ENCODE measurements around the gene RUFY1.
"Not testable (repeated sequence)": the region's sequence is repeated elsewhere in the genome, so short reads cannot be mapped to it uniquely, and the experiment has no call there.

The RUFY1 gene

DNA sequence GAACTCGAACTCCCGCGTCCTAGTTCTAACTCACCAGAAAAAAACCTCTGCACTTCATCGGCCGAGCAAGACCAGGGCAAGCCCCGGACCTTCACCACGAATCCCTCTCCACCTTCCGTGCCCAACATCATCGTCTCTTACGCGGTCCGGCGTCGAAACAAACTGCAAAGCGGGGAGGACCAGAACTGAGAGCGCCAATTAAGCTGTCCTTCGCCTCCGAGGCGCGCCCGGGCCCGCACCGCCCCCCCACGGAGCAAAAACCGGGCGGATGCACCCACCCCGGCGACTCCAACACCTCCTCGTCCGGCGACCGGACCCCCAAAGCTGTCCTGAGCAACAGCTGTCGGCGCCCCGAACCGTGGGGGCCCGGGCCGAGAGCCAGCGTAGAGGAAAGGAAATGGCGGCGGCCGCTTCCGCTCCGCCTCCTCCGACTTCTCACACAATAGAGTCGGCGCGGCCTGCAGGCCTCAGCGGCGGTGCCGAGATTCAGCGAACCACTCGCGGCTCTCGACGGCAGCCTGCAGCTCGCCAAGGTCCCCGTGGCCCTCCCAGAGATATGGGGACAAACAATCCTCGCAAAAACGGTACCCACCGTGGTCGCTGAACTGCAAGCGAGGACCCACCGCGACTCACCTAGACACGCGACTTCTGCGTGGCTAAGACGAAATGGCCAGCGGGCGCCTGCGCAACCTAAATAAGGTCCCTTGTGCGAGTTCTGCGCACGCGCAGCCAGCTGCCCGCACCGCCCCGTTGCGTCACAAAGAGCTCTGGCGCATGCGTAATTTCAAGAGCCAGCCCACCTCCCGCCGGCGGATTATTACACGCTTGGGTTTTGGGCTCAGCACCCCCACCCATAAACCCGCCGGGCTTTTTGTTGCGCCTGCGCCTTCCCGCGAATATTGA lies 72.9 kb downstream of the RUFY1 start, which contains the start of gene HNRNPH1:
TSS of gene HNRNPH1 (minus strand) at position 669 of the 903 bp plus-strand sequence. CDS start at position 131, 538 bp downstream.
- peak within 1 kb of the TSS; percentile 86 for H3K4me3 ChIP-seq (ENCODE audit: low read depth, low read length)
- no peak for TF ChIP-seq CTCF (IDR thresholded peaks at IDR 0.05; ENCODE audit: insufficient read depth, low read depth, low read length, missing control alignments)
- DNase-seq (ENCODE audit: low read depth) = peak; percentile 99

DNA sequence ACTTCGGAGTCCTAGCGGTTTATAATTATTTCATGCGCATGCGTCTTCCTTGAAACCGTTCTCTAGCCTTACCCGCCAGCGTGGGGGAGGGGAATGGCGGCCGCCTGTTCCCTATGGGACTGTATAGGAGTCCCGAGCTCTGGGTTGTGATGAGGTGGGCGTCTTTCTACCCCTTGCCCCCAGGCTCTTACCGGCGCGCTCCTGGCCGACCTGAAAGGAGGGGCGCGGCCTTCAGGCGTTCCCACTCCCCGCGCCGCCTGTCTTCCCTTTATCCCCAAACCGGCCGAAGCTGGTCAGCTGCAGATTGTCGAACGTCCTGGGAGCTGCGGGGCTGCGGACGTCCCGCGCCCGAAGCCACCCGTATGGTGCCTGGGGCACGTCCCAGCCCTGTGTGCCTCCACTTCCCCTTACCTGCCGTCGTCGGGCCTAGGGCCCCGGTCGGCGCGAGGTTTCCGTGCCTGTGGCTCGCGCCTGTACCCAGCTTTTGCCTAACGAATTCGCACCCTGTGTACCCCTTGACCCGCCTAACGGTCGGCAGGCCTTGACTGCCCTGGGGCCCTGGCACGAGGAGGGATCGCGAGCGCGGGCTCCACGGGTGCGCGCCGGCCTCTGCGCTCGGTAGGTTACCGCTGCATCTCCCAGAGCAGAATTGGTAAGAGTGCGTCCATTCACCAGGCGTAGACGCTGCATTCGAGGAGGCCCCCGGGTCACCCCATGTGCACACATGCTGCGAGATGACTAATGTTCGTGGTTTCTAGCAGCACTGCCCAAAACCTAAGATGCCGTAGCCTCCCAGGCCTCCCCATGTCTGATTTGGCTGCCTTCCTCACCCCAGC lies 73.8 kb downstream of the RUFY1 start:
- peak; percentile 71 for DNase-seq (ENCODE audit: low read depth)

DNA sequence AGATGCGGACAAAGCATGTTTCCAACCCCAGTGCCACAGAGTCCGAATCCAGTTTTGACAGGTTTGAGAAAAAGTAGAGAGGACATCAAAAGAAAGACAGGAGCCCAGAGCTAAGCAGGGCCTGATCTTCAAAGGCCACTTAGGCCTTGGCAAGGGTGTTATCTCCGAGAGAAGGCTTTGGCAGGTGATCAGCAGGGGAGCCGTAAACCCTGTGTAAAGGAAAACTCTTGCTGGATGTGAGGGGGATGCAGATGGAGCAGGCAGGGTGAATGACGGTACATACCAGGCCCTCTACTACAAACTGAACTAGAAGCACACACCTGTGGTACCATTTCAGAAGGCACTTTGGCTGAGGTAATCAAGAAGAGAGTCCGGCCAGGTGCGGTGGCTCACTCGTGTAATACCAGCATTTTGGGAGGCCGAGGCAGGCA lies 74.5 kb downstream of the RUFY1 start:
- peak overlapping the region; percentile 64 for H3K4me3 ChIP-seq (ENCODE audit: low read depth, low read length)
- no peak for DNase-seq (ENCODE audit: low read depth)
- TF ChIP-seq CTCF (IDR thresholded peaks at IDR 0.05; ENCODE audit: insufficient read depth, low read depth, low read length, missing control alignments) = no peak

More for the DNA sequence above, 73.8 kb downstream of the RUFY1 start:
- no peak for TF ChIP-seq CTCF (IDR thresholded peaks at IDR 0.05; ENCODE audit: insufficient read depth, low read depth, low read length, missing control alignments)
- peak overlapping the region; percentile 64 for H3K4me3 ChIP-seq (ENCODE audit: low read depth, low read length)

DNA sequence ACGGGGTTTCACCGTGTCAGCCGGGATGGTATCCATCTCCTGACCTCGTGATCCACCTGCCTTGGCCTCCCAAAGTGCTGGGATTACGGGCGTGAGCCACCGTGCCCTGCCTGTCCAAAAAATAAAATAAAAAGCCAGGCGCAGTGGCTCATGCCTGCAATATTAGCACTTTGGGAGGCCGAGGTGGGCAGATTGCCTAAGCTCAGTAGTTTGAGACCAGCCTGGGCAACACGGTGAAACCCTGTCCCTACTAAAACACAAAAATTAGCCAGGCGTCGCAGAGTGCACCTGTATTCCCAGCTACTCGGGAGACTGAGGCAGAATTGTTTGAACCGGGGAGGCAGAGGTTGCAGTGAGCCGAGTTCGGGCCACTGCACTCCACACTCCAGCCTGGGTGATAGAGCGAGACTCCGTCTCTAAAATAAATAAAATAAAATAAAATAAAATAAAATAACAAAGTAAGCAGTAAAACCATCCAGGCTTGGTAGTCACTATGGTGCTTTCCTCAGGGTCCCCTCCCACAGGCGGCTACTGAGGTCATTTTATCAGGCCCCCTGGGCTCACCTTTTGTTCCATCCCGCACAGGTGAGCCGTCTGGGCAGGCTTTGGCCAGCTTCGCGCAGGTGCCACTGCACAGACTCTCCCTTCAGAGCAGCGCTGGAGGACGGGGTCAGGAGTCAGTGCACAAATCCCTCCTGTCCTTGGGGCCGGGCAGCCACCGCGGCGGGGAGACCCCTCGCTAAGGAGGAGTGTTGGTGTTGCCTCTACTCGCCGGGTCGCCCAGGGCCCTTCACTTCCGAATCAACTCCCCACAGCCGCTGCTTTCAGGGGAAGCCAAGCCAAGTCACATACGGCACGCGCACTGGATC lies 83.4 kb downstream of the RUFY1 start:
- not testable (repeated sequence) for DNase-seq (ENCODE audit: low read depth)
- H3K4me3 ChIP-seq (ENCODE audit: low read depth, low read length) = peak overlapping the region; percentile 56

DNA sequence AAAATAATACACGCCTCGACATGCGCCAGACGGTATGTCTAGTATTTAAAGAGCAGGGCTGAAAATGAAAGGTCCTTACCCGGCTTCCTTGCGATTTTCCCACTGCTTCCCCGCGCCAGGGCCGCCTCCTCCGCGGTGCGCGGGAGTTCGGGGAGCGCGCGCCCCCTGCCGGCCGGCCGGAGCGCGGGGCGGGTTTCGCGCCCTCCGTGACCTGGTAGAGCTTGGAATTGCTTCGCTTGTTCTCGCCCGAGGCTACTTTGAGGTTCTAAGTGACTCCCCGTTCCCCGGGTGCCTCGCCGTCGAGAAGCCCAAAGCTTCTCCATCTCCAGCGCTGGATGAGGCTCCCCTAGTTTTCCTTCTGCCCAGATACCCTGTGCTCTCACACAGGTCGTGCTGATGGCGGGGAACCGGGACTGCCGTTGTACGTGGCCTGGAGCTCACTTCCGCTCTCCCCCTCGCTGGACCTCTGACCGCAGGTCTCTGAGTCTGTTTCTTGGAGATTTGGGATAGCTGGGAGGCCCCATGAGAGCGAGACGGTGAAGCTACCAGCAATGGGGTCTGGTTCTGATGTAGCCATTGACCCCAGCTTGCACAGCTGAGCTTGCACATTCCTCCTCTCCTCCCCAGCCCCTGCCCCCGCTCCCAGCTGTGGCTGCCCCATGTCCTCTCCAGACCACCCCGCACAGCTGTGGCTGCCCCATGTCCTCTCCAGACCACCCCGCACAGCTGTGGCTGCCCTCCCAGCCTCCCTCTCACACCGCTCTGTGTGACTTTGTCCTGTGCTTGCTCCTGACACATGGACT lies 84.2 kb downstream of the RUFY1 start:
- DNase-seq (ENCODE audit: low read depth); H3K4me3 ChIP-seq (ENCODE audit: low read depth, low read length): not testable (repeated sequence)

DNA sequence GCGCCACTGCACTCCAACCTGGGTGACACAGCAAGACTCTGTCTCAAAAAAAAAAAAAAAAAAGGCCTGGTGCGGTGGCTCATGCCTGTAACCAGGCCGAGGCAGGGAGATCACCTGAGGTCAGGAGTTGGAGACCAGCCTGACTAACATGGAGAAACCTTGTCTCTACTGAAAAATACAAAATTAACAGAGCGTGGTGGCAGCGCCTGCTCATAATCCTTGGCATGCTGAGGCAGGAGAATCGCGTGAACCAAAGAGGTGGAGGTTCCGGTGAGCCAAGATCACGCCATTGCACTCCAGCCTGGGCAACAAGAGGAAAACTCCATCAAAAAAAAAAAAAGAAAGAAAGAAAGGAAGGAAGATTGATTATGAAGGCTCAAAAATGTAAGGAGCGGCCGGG lies 88.9 kb downstream of the RUFY1 start:
- not testable (repeated sequence) for DNase-seq (ENCODE audit: low read depth); H3K4me3 ChIP-seq (ENCODE audit: low read depth, low read length)

- H3K4me3 ChIP-seq (ENCODE audit: low read depth, low read length); DNase-seq (ENCODE audit: low read depth): not testable (repeated sequence)
Observed at GRCh38 chr5:179641745-179642144, 91.4 kb downstream of the RUFY1 start.

GRCh38 chr5:179642626-179643025 lies 92.3 kb downstream of the RUFY1 start:
- DNase-seq (ENCODE audit: low read depth); H3K4me3 ChIP-seq (ENCODE audit: low read depth, low read length): not testable (repeated sequence)

GRCh38 chr5:179643141-179643920 lies 93.0 kb downstream of the RUFY1 start:
- not testable (repeated sequence) for H3K4me3 ChIP-seq (ENCODE audit: low read depth, low read length); DNase-seq (ENCODE audit: low read depth)

- DNase-seq (ENCODE audit: low read depth); H3K4me3 ChIP-seq (ENCODE audit: low read depth, low read length): not testable (repeated sequence)
Observed at GRCh38 chr5:179644766-179645165, 94.4 kb downstream of the RUFY1 start.

Data from GM12865 (cell line).